ENCODE results near the gene ACOT11. TPM values are rescaled to one million over a fixed set of nuclear protein-coding genes. Genes with fewer than 3 reads are reported as not detected.

The ACOT11 gene
- polyA plus RNA-seq, 1 of the 3 experiments (the other 2 are of a cell fraction), result 6.9 TPM

DNA sequence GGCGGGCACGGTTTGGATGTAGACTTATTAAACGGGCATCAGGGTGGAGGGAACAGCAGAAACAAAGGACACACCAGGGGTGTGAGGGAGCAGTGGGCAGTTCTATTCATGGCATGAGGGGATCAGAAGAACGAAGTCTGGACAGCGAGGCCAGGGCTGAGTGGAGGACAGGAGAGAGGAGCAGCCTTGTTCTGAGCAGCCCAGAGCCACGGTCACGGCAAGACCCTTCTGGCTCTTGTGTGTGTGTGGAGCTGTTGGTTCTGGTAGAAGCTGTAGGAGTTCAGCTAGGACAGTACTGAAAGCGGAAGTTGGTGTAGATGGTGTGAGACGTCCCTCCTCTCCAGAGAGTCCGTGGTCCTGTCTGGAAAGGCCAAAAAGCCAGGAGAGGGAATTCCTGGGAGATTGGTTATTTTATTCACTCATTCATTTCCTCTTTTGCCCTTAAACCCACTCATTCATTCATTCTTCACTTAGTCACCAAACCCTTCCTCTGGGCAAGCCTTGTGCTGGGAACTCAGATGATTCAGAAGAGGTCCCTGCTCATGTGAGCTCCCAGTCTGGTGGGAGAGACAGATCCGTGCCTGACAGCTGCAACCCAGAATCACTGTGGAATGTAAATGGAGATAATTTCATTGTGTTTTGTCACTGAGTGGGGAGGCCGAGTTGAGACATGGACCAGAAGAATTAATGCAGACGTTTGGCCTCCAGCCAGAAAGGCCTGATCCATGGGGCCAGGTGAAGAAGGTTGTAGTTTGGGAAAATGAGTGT lies 4.1 kb upstream of the ACOT11 start (continued):
- TF ChIP-seq, protein P1, sequence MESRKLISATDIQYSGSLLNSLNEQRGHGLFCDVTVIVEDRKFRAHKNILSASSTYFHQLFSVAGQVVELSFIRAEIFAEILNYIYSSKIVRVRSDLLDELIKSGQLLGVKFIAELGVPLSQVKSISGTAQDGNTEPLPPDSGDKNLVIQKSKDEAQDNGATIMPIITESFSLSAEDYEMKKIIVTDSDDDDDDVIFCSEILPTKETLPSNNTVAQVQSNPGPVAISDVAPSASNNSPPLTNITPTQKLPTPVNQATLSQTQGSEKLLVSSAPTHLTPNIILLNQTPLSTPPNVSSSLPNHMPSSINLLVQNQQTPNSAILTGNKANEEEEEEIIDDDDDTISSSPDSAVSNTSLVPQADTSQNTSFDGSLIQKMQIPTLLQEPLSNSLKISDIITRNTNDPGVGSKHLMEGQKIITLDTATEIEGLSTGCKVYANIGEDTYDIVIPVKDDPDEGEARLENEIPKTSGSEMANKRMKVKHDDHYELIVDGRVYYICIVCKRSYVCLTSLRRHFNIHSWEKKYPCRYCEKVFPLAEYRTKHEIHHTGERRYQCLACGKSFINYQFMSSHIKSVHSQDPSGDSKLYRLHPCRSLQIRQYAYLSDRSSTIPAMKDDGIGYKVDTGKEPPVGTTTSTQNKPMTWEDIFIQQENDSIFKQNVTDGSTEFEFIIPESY (IDR thresholded peaks at IDR 0.05; ENCODE audit: borderline replicate concordance, low read depth), result no peak
- TF ChIP-seq, protein P2, sequence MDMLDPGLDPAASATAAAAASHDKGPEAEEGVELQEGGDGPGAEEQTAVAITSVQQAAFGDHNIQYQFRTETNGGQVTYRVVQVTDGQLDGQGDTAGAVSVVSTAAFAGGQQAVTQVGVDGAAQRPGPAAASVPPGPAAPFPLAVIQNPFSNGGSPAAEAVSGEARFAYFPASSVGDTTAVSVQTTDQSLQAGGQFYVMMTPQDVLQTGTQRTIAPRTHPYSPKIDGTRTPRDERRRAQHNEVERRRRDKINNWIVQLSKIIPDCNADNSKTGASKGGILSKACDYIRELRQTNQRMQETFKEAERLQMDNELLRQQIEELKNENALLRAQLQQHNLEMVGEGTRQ (IDR thresholded peaks at IDR 0.05; ENCODE audit: borderline replicate concordance, low read depth, low read length), result no peak
- TF ChIP-seq, protein P3, sequence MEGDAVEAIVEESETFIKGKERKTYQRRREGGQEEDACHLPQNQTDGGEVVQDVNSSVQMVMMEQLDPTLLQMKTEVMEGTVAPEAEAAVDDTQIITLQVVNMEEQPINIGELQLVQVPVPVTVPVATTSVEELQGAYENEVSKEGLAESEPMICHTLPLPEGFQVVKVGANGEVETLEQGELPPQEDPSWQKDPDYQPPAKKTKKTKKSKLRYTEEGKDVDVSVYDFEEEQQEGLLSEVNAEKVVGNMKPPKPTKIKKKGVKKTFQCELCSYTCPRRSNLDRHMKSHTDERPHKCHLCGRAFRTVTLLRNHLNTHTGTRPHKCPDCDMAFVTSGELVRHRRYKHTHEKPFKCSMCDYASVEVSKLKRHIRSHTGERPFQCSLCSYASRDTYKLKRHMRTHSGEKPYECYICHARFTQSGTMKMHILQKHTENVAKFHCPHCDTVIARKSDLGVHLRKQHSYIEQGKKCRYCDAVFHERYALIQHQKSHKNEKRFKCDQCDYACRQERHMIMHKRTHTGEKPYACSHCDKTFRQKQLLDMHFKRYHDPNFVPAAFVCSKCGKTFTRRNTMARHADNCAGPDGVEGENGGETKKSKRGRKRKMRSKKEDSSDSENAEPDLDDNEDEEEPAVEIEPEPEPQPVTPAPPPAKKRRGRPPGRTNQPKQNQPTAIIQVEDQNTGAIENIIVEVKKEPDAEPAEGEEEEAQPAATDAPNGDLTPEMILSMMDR (IDR thresholded peaks at IDR 0.05), result no peak
- TF ChIP-seq, protein P4, sequence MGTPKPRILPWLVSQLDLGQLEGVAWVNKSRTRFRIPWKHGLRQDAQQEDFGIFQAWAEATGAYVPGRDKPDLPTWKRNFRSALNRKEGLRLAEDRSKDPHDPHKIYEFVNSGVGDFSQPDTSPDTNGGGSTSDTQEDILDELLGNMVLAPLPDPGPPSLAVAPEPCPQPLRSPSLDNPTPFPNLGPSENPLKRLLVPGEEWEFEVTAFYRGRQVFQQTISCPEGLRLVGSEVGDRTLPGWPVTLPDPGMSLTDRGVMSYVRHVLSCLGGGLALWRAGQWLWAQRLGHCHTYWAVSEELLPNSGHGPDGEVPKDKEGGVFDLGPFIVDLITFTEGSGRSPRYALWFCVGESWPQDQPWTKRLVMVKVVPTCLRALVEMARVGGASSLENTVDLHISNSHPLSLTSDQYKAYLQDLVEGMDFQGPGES (IDR thresholded peaks at IDR 0.05; ENCODE audit: low read depth, low read length), result no peak
- TF ChIP-seq TCF12 (IDR thresholded peaks at IDR 0.05) (peak; percentile 96), SIN3A (IDR thresholded peaks at IDR 0.05; ENCODE audit: borderline replicate concordance, low read depth, low read length) (peak; percentile 59; the same call in 1 of the 2 replicates), FOSL2 (IDR thresholded peaks at IDR 0.05; ENCODE audit: borderline replicate concordance, low read depth) (peak; percentile 65; the same call in 1 of the 2 replicates), EP300 (IDR thresholded peaks at IDR 0.05; ENCODE audit: borderline replicate concordance in 1 of 2, low read depth in 1 of 2, low read length in 1 of 2) (peak; percentile 66 to 97; a peak in 3 of 4 replicates), ELF1 (IDR thresholded peaks at IDR 0.05) (no peak), RFX5 (IDR thresholded peaks at IDR 0.05; ENCODE audit: low read length) (no peak), RXRA (IDR thresholded peaks at IDR 0.05; ENCODE audit: borderline replicate concordance, low read depth) (no peak)
- TF ChIP-seq, protein P5, sequence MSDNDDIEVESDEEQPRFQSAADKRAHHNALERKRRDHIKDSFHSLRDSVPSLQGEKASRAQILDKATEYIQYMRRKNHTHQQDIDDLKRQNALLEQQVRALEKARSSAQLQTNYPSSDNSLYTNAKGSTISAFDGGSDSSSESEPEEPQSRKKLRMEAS (IDR thresholded peaks at IDR 0.05; ENCODE audit: low read depth), result peak; percentile 66; the same call in 1 of the 2 replicates
- TF ChIP-seq, protein P6, sequence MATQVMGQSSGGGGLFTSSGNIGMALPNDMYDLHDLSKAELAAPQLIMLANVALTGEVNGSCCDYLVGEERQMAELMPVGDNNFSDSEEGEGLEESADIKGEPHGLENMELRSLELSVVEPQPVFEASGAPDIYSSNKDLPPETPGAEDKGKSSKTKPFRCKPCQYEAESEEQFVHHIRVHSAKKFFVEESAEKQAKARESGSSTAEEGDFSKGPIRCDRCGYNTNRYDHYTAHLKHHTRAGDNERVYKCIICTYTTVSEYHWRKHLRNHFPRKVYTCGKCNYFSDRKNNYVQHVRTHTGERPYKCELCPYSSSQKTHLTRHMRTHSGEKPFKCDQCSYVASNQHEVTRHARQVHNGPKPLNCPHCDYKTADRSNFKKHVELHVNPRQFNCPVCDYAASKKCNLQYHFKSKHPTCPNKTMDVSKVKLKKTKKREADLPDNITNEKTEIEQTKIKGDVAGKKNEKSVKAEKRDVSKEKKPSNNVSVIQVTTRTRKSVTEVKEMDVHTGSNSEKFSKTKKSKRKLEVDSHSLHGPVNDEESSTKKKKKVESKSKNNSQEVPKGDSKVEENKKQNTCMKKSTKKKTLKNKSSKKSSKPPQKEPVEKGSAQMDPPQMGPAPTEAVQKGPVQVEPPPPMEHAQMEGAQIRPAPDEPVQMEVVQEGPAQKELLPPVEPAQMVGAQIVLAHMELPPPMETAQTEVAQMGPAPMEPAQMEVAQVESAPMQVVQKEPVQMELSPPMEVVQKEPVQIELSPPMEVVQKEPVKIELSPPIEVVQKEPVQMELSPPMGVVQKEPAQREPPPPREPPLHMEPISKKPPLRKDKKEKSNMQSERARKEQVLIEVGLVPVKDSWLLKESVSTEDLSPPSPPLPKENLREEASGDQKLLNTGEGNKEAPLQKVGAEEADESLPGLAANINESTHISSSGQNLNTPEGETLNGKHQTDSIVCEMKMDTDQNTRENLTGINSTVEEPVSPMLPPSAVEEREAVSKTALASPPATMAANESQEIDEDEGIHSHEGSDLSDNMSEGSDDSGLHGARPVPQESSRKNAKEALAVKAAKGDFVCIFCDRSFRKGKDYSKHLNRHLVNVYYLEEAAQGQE (IDR thresholded peaks at IDR 0.05; ENCODE audit: low read depth, low read length), result no peak
